Measurements from ENCODE around the gene ARHGAP31. TPM values are rescaled to one million over a fixed set of nuclear protein-coding genes. Genes with fewer than 3 reads are reported as not detected.
"Not testable (repeated sequence)": the region's sequence is repeated elsewhere in the genome, so short reads cannot be mapped to it uniquely, and the experiment has no call there.

ARHGAP31 gene
- total RNA-seq, 1 donor from 2014 or later = 85.6 TPM

- no peak for DNase-seq (ENCODE audit: low spot score)
- ATAC-seq = no peak
- intact Hi-C loops (cut with DNase I) = no loop called here
Measured at GRCh38 chr3:119364401-119364800, 70.2 kb downstream of the ARHGAP31 start.

- no peak for DNase-seq (ENCODE audit: low spot score)
- no peak for ATAC-seq
- intact Hi-C loops (cut with DNase I) = no loop called here
Measured at GRCh38 chr3:119365418-119365817, 71.2 kb downstream of the ARHGAP31 start.

GRCh38 chr3:119367000-119367399 is 72.8 kb downstream of the ARHGAP31 start:
- intact Hi-C loops (cut with DNase I) = no loop called here
- DNase-seq (ENCODE audit: low spot score) (no peak), ATAC-seq (no peak)

GRCh38 chr3:119368298-119368697 is 74.1 kb downstream of the ARHGAP31 start:
- no peak for DNase-seq (ENCODE audit: low spot score)
- ATAC-seq = peak; percentile 62
- intact Hi-C loops (cut with DNase I) = no loop called here

GRCh38 chr3:119371786-119372185 is 77.6 kb downstream of the ARHGAP31 start:
- DNase-seq (ENCODE audit: low spot score); intact Hi-C loops (cut with DNase I); ATAC-seq: not testable (repeated sequence)

GRCh38 chr3:119375106-119375505 is 80.9 kb downstream of the ARHGAP31 start:
- no peak for DNase-seq (ENCODE audit: low spot score)
- intact Hi-C loops (cut with DNase I) = no loop called here
- no peak for ATAC-seq

- no peak for DNase-seq (ENCODE audit: low spot score)
- intact Hi-C loops (cut with DNase I) = no loop called here
- no peak for ATAC-seq
Measured at GRCh38 chr3:119375510-119375909, 81.3 kb downstream of the ARHGAP31 start.

GRCh38 chr3:119376758-119377157 is 82.6 kb downstream of the ARHGAP31 start:
- ATAC-seq (no peak), DNase-seq (ENCODE audit: low spot score) (no peak)
- intact Hi-C loops (cut with DNase I) = no loop called here

- peak; percentile 80 for ATAC-seq
- DNase-seq (ENCODE audit: low spot score) = no peak
- intact Hi-C loops (cut with DNase I) = no loop called here
Measured at GRCh38 chr3:119378259-119378803, 84.1 kb downstream of the ARHGAP31 start.

- intact Hi-C loops (cut with DNase I) = no loop called here
- DNase-seq (ENCODE audit: low spot score) = no peak
- ATAC-seq = no peak
Measured at GRCh38 chr3:119380697-119381096, 86.5 kb downstream of the ARHGAP31 start.

GRCh38 chr3:119382134-119382533 is 88.0 kb downstream of the ARHGAP31 start:
- DNase-seq (ENCODE audit: low spot score) (no peak), ATAC-seq (no peak)
- intact Hi-C loops (cut with DNase I) = no loop called here

- intact Hi-C loops (cut with DNase I) = no loop called here
- no peak for ATAC-seq
Measured at GRCh38 chr3:119388577-119388976, 94.4 kb downstream of the ARHGAP31 start.

GRCh38 chr3:119395923-119396358 is 101.8 kb downstream of the ARHGAP31 start:
- ATAC-seq = no peak
- no peak for DNase-seq (ENCODE audit: low spot score)
- intact Hi-C loops (cut with DNase I) = no loop called here

More at GRCh38 chr3:119388577-119388976, 94.4 kb downstream of the ARHGAP31 start:
- DNase-seq (ENCODE audit: low spot score) = no peak

GRCh38 chr3:119396870-119397269 is 102.7 kb downstream of the ARHGAP31 start:
- ATAC-seq = no peak

GRCh38 chr3:119400466-119400865 is 106.3 kb downstream of the ARHGAP31 start:
- DNase-seq (ENCODE audit: low spot score) (no peak), ATAC-seq (no peak)
- intact Hi-C loops (cut with DNase I) = no loop called here

More at GRCh38 chr3:119396870-119397269, 102.7 kb downstream of the ARHGAP31 start:
- intact Hi-C loops (cut with DNase I) = no loop called here
- no peak for DNase-seq (ENCODE audit: low spot score)

- intact Hi-C loops (cut with DNase I) = no loop called here
- ATAC-seq = no peak
- DNase-seq (ENCODE audit: low spot score) = no peak
Measured at GRCh38 chr3:119401069-119401468, 106.9 kb downstream of the ARHGAP31 start.

- ATAC-seq (no peak), DNase-seq (ENCODE audit: low spot score) (no peak)
- intact Hi-C loops (cut with DNase I) = no loop called here
Measured at GRCh38 chr3:119401503-119402440, 107.6 kb downstream of the ARHGAP31 start.

GRCh38 chr3:119402791-119403190 is 108.6 kb downstream of the ARHGAP31 start:
- intact Hi-C loops (cut with DNase I) = no loop called here
- ATAC-seq (no peak), DNase-seq (ENCODE audit: low spot score) (no peak)

GRCh38 chr3:119403201-119403600 is 109.0 kb downstream of the ARHGAP31 start:
- intact Hi-C loops (cut with DNase I) = no loop called here
- DNase-seq (ENCODE audit: low spot score) (no peak), ATAC-seq (no peak)

GRCh38 chr3:119405315-119405714 is 111.1 kb downstream of the ARHGAP31 start:
- intact Hi-C loops (cut with DNase I) = no loop called here
- no peak for DNase-seq (ENCODE audit: low spot score)
- no peak for ATAC-seq

Data from sciatic nerve (tissue), 2 donors.